Right atrium auricular region (tissue), 2 donors: Measurements from ENCODE around the gene SLC1A7. TPM values are rescaled to one million over a fixed set of nuclear protein-coding genes. Genes with fewer than 3 reads are reported as not detected.

Source experiments
- DNase-seq: peaks from one replicate; pipeline ENCODE4 v3.0.0-alpha.2; 2019; ENCODE audit warnings: low spot score
- H3K27ac ChIP-seq, 2 donors: fragments of 200-600 bp; sonication (generic); 1 replicate in 1 of 2; 2 replicates in 1 of 2; pipeline ENCODE4 v1.5.1; 2016 to 2019
- H3K27me3 ChIP-seq, 2 donors: fragments of 200-600 bp; sonication (generic); one replicate each; pipeline versions ENCODE4 v1.5.1 to v1.6.0; 2017 to 2019
- H3K36me3 ChIP-seq: fragments of 200-600 bp; sonication (generic); one replicate; pipeline ENCODE4 v1.5.1; 2016
- H3K4me1 ChIP-seq, 2 donors: fragments of 200-600 bp; sonication (generic); one replicate each; pipeline versions ENCODE4 v1.5.1 to v1.6.0; 2017 to 2019
- H3K4me3 ChIP-seq, 2 donors: fragments of 200-600 bp; sonication (generic); 1 replicate in 1 of 2; 2 replicates in 1 of 2; pipeline ENCODE4 v1.5.1; 2017 to 2019; ENCODE audit warnings: mild to moderate bottlenecking in 1 of 2, moderate library complexity in 1 of 2
- H3K9me3 ChIP-seq, 2 donors: fragments of 200-600 bp; sonication (generic); one replicate each; pipeline ENCODE4 v1.5.1; 2019
- CTCF ChIP-seq, 2 donors: fragments of 200-600 bp; sonication (generic); IDR thresholded peaks; one replicate each; pipeline ENCODE4 v1.5.1; 2019; ENCODE audit warnings: antibody characterized with exemption in 2 of 2
- total RNA-seq, 2 donors: library from RNA; depleted of rRNA; stranded (reverse); fragments of >200 nt; gene quantifications; one replicate each; pipeline ENCODE4 v1.1.0, GENCODE V29; 2016

SLC1A7 gene
- under 1 TPM; 0.56 to 0.71 TPM for total RNA-seq

- no peak for DNase-seq
- Histone ChIP-seq H3K4me3 (no peak within 1 kb of the TSS), H3K27me3 (no peaks in the 10 kb centered on the region), H3K27ac (no peak within 1 kb of the TSS), H3K4me1 (peaks cover 0 to 9% of the 10 kb centered on the region in 2 donors), H3K9me3 (peaks cover 0 to 8% of the 10 kb centered on the region in 2 donors), H3K36me3 (no peaks in the 10 kb centered on the region)
- TF ChIP-seq CTCF (IDR thresholded peaks at IDR 0.05) = no peak
Measured at GRCh38 chr1:53142226-53142853, at the start of gene SLC1A7. Gene SLC1A7, minus strand, starts transcription at chr1:53142638. Its CDS starts 189 bp downstream, at chr1:53142449.

- Histone ChIP-seq H3K9me3 (no peaks in the 10 kb centered on the region), H3K27ac (no peak overlapping the region), H3K4me1 (peaks cover 0 to 3% of the 10 kb centered on the region in 2 donors), H3K4me3 (no peak overlapping the region), H3K27me3 (no peaks in the 10 kb centered on the region), H3K36me3 (no peaks in the 10 kb centered on the region)
- no peak for DNase-seq
- TF ChIP-seq CTCF (IDR thresholded peaks at IDR 0.05) = no peak
Measured at GRCh38 chr1:53190210-53190611, 47.8 kb upstream of the SLC1A7 start.

GRCh38 chr1:53189061-53189460 is 46.6 kb upstream of the SLC1A7 start:
- Histone ChIP-seq H3K4me3 (no peak overlapping the region), H3K27me3 (no peaks in the 10 kb centered on the region), H3K9me3 (no peaks in the 10 kb centered on the region), H3K36me3 (no peaks in the 10 kb centered on the region), H3K4me1 (no peaks in the 10 kb centered on the region), H3K27ac (no peak overlapping the region)
- no peak for TF ChIP-seq CTCF (IDR thresholded peaks at IDR 0.05)
- no peak for DNase-seq

GRCh38 chr1:53188099-53188498 is 45.7 kb upstream of the SLC1A7 start:
- no peaks in the 10 kb centered on the region for H3K27me3 ChIP-seq
- no peak overlapping the region for H3K4me3 ChIP-seq
- H3K27ac ChIP-seq = no peak overlapping the region
- H3K4me1 ChIP-seq = peaks cover 0 to 3% of the 10 kb centered on the region in 2 donors
- no peaks in the 10 kb centered on the region for H3K9me3 ChIP-seq
- H3K36me3 ChIP-seq = no peaks in the 10 kb centered on the region
- TF ChIP-seq CTCF (IDR thresholded peaks at IDR 0.05) = no peak
- no peak for DNase-seq

- H3K27me3 ChIP-seq = no peaks in the 10 kb centered on the region
- H3K36me3 ChIP-seq = no peaks in the 10 kb centered on the region
- no peaks in the 10 kb centered on the region for H3K9me3 ChIP-seq
- TF ChIP-seq CTCF (IDR thresholded peaks at IDR 0.05) = no peak
- DNase-seq = no peak
- no peak overlapping the region for H3K4me3 ChIP-seq
- peaks cover 0 to 10% of the 10 kb centered on the region in 2 donors for H3K4me1 ChIP-seq
- H3K27ac ChIP-seq = no peak overlapping the region
Measured at GRCh38 chr1:53187401-53187800, 45.0 kb upstream of the SLC1A7 start.

- Histone ChIP-seq H3K36me3 (no peaks in the 10 kb centered on the region), H3K9me3 (no peaks in the 10 kb centered on the region), H3K27me3 (no peaks in the 10 kb centered on the region), H3K4me3 (no peak overlapping the region), H3K27ac (no peak overlapping the region), H3K4me1 (peaks cover 0 to 17% of the 10 kb centered on the region in 2 donors)
- no peak for TF ChIP-seq CTCF (IDR thresholded peaks at IDR 0.05)
- DNase-seq = no peak
Measured at GRCh38 chr1:53186533-53186932, 44.1 kb upstream of the SLC1A7 start.
